A549 (cell line): Measurements from ENCODE around the gene CNTNAP5.

Experiments
- CEBPB ChIP-seq, 2 experiments: fragments of >200 bp in 1 of 2; sonication (Bioruptor Twin) in 1 of 2; formaldehyde crosslinking in 1 of 2; IDR thresholded peaks; 2 replicates each; pipeline ENCODE4 v1.6.1; 2012 to 2016
- CTCF ChIP-seq: fragments of >200 bp; sonication (Bioruptor Twin); formaldehyde crosslinking; IDR thresholded peaks from 3 replicates; pipeline ENCODE4 v1.5.1; 2016
- EP300 ChIP-seq, 2 experiments: fragments of >200 bp; sonication (Bioruptor Twin); formaldehyde crosslinking; IDR thresholded peaks; 2 replicates in 1 of 2; 3 replicates in 1 of 2; pipeline ENCODE4 v1.6.1; 2016 to 2017
- GATA3 ChIP-seq: IDR thresholded peaks from 2 replicates; pipeline ENCODE4 v1.6.1; 2012; ENCODE audit warnings: borderline replicate concordance
- KDM5A ChIP-seq: fragments of 200-600 bp; sonication (generic); IDR thresholded peaks from 2 replicates; pipeline ENCODE4 v1.6.1; 2016; ENCODE audit warnings: antibody characterized with exemption, mild to moderate bottlenecking
- MAX ChIP-seq: IDR thresholded peaks from 2 replicates; pipeline ENCODE4 v1.6.1; 2012
- POLR2A ChIP-seq: IDR thresholded peaks from 2 replicates; pipeline ENCODE4 v1.6.1; 2012; ENCODE audit warnings: mild to moderate bottlenecking, low read length
- RAD21 ChIP-seq, 2 experiments: fragments of >200 bp in 1 of 2; sonication (Bioruptor Twin) in 1 of 2; formaldehyde crosslinking in 1 of 2; IDR thresholded peaks in 1 of 2; conservative IDR thresholded peaks in 1 of 2; 2 replicates in 1 of 2; 3 replicates in 1 of 2; pipeline ENCODE4 v1.6.1; 2012 to 2018; ENCODE audit warnings: inconsistent platforms in 1 of 2
- RFX5 ChIP-seq: fragments of 450-650 bp; IDR thresholded peaks from 2 replicates; pipeline ENCODE4 v1.7.1; 2014; ENCODE audit warnings: antibody characterized with exemption, mild to moderate bottlenecking, moderate library complexity
- USF2 ChIP-seq: fragments of 450-650 bp; IDR thresholded peaks from 2 replicates; pipeline ENCODE4 v1.6.1; 2014; ENCODE audit warnings: antibody characterized with exemption
- ZNF302 ChIP-seq: fragments of 250-450 bp; sonication (Bioruptor Pico); IDR thresholded peaks from 2 replicates; pipeline ENCODE4 v1.9.0; 2021; ENCODE audit warnings: inconsistent platforms, mild to moderate bottlenecking, moderate library complexity

GRCh38 chr2:124884315-124884714 is 859.2 kb downstream of the CNTNAP5 start:
- TF ChIP-seq CTCF (no peak), USF2 (no peak), KDM5A (no peak), RFX5 (no peak), GATA3 (no peak), ZNF302 (no peak), POLR2A (no peak), CEBPB (IDR thresholded peaks at IDR 0.05) (no peak), EP300 (IDR thresholded peaks at IDR 0.05) (no peak), RAD21 (conservative IDR thresholded peaks at IDR 0.05 in 1 of 2, IDR thresholded peaks at IDR 0.05 in 1 of 2) (no peak), MAX (no peak)
